Measurements from ENCODE around the gene THAP3.

DNA sequence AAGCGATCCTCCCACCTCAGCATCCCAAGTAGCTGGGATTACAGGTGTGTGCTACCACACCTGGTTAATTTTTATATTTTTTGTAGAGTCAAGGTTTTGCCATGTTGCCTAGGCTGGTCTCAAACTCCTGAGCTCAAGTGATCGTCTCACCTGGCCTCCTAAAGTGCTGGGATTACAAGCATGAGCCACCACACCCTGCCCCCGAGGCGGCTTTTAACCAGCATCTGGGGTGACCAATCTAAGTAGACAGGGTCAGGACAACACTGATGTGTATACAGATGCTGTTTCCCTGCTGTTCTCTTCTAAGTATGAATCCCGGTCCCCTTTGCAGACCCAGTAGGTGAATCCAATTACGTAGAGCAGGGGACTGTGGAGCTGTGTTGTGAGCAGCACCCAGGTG lies 23.9 kb downstream of the THAP3 start:
- TF ChIP-seq, protein P1, sequence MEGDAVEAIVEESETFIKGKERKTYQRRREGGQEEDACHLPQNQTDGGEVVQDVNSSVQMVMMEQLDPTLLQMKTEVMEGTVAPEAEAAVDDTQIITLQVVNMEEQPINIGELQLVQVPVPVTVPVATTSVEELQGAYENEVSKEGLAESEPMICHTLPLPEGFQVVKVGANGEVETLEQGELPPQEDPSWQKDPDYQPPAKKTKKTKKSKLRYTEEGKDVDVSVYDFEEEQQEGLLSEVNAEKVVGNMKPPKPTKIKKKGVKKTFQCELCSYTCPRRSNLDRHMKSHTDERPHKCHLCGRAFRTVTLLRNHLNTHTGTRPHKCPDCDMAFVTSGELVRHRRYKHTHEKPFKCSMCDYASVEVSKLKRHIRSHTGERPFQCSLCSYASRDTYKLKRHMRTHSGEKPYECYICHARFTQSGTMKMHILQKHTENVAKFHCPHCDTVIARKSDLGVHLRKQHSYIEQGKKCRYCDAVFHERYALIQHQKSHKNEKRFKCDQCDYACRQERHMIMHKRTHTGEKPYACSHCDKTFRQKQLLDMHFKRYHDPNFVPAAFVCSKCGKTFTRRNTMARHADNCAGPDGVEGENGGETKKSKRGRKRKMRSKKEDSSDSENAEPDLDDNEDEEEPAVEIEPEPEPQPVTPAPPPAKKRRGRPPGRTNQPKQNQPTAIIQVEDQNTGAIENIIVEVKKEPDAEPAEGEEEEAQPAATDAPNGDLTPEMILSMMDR (conservative IDR thresholded peaks at IDR 0.05 in 1 of 2, IDR thresholded peaks at IDR 0.05 in 1 of 2; ENCODE audit: extremely low read depth in 1 of 2, insufficient read depth in 1 of 2, low read depth in 1 of 2, low read length in 2 of 2), result no peak
- no peak for TF ChIP-seq EZH2 (IDR thresholded peaks at IDR 0.05; ENCODE audit: borderline replicate concordance, low read length)
